Inflammatory macrophage (primary cell): Measurements from ENCODE around the gene S100A3.
"Not testable (repeated sequence)": the region's sequence is repeated elsewhere in the genome, so short reads cannot be mapped to it uniquely, and the experiment has no call there.

ENCODE experiments used
- DNase-seq, 2 donors: peaks; one replicate each; pipeline ENCODE4 v3.0.0-alpha.2; 2020 to 2022

Gene S100A3

DNA sequence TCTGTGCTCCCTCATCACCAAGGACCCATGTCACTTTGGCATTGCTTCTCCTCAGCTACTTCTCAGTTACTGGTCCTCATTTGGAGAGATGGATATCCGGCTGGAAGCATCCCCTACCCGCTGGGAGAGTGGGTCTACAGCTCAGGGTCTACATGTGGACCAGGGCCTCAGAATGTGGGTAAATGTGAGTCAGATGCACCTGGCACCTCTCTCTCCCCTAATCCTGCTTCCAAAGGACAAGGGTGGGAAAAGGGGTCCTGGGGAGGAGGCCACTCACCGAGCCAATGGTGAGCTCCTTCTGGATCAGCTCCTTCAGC lies 14.2 kb downstream of the S100A3 start:
- no peak for DNase-seq

DNA sequence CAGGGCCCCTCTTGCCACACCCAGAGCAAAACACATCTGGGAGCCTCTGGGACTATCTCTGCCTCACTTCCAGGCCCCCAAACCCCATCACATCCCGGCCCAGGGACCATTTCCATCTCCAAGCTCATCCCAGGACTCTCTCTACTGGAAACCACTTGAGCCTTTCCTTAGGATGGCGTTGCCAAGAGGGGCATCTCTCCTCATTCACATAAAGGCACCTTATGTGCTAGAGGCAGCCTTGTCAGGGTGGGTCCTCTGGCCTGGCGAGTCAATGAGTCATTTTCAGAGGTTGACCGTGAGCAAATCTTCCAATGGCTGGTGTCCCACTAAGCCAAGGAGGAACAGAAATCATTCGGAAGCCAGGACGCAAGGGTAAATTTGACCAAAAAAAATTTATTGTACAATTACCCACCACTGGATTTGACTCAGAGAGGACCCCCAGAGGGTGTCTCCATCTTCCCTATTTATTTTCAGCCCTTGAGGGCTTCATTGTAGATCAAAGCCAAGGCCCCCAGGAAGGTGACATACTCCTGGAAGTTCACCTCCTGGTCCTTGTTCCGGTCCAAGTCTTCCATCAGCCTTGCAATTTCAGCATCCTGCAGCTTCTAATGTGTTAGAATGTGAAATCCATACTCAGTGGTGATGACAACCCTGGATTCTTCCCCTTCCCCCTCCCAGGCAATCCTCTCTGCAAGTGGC lies 14.7 kb downstream of the S100A3 start:
- DNase-seq = no peak

DNA sequence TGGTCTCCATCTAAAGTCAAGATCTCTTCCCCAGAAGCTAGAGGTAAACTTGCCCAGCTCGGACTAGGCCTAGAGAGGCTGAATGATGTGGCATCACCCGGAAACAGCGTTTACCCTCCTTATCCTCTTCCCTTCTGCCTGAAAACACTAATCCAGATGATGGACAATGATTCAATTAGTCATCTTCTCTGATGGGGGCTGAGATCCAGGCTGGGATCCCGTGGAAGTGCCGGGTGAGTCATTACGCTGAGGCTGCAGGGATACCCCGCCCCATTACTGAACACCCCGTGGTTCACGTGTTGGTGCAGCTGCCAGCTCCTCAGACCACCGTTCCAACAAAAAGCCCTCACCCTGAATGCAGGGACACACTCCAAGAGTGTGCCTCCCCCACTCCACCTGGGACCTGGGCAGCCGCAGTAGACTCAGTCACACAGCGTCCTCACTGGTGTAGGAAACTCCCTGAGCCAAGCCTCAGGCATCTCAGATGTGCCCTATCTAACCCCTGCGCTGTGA lies 15.3 kb downstream of the S100A3 start:
- peak in 1 of 2 donors; percentile 21 for DNase-seq

DNA sequence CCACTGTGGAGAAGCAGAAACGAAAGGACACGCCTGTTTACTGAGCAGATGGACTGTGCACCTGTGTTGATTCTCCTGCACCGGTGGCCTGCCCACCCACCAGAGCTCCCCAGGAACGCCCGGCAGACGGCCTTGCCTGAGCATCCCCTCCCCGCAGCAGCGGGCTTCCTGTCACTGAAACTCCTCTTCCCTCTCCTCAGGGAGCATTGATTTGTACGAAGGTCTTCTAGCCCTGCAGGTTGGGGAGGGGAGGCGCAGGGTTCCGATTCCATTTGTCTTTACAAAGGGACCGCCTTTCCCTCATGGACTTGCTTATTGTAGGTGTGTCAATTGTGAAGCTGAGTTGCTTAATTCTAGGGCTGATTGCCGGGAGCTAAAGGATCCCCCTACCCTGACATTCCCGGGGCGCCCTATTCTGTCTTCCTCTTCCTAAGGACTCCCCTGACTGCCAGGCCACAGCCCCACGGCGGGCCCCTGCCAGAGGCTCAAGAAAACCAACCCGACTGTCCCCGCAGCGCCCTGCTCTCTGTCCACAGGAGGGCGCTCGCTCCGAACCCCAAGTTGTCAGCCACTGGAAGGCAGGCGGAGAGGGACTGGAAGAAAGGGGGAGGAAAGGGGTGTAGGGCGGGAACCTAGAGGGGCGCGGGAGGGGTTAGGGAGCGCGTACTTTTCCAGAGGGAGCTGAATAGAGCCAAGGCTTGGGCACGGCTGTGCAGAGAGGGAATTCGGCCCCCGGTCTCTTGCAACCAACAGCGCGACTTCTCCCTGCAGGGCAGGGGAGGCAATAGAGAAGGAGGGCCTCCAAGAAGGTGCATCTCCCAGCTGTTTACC lies 16.1 kb downstream of the S100A3 start:
- peak; percentile 73 to 76 for DNase-seq

DNA sequence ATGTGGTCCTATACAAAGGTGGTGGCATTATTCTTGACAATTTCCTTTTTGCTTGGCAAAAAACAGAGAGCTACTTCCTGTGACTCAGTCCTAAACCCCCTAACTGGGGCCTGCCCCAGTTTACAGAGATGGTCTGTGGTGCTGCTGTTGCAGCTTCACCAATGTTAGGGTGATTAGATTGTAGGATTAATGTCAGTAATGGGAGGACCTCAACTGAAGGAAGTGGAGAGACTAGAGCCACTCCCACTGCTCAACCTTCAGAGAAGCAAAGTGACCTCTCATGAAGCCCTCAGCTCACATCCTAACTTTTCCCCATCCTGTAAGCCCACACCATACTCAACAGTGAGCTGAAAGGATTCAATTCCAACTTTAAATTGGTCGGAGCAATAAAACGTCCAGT lies 16.9 kb downstream of the S100A3 start:
- no peak for DNase-seq

DNA sequence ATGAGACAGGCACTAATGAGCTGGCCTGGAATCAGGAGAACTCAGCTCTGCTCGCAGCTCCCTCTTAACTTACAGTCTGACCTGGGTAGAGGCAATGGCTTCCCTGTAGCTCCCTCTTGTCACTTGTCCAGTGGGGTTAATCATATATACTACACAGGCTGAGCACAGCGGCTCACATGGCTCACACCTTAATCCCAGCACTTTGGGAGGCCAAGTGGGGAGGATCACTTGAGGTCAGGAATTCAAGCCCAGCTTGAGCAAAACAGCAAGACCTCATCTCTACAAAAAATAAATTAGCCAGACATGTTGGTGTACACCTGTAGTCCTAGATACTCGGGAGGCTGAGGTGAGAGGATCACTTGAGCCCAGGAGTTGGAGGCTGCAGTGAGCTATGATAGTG lies 17.4 kb downstream of the S100A3 start:
- DNase-seq = no peak

DNA sequence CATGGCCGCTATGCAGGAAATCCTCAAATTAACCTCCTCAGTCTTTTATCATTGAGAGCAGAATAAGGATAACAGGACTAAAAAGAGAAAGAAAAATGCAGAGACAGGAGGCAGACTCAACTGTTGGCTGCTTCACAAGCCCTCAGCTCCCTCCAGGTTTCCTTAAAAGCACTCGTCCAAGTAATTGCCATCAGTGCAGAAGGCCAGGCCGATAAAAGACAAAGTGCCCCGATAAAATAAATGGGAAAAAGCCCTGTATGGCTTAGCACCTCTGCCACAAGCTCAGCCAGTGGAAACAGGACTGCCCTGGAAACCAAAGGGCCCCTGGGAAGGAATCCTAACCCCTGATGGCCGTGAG lies 21.4 kb downstream of the S100A3 start:
- DNase-seq = no peak

DNA sequence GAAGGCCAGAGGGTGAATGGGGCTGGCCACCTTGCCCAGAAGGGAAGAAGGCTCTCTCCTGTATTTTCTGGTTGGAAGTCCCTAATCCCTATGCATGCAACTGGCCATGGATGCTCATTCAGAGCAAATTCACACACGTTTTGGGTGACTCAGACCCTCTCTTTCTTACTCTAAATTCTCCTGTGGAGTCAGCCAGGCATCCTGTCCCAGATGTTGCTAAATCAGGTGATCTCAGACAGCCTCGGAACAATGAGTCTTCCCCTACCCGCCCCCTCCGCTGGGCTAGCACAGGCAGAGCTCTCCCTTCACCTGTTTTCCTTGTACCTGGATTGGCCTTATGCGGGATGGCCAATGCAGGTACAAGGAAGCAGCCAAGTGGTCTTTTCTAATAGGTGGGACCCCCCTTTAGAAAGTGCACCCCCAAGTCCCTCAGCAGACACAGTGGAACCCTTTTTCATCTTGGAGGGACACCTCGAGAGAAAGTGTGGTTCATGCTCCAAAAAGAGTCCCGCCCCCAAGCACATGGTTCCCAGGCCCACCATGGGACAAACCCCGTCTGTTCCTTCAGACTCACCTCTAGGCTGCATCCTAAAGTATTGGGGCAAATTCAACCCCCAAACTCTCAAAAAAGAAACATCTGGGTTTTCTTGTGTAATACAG lies 21.9 kb downstream of the S100A3 start:
- no peak for DNase-seq

DNA sequence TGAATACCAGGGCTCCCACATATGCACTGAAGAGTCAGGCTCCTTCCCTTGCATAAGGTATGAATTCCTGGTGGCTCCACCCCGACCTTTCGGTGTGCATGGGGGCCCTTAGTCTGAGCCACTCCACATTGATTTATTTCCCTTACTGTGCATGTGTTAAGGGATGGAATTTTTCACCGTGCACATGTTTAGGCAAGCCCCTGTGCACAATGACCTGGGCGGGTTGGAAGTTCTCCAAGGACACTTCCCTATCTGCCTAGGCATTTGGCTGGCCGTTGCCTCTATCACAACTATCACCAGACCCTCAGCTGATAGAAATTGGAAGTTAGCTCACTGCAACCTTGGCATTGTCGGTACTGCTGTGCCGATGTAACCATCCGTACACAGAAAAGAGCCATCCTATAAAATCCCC lies 22.9 kb downstream of the S100A3 start:
- peak; percentile 52 to 73 for DNase-seq

DNA sequence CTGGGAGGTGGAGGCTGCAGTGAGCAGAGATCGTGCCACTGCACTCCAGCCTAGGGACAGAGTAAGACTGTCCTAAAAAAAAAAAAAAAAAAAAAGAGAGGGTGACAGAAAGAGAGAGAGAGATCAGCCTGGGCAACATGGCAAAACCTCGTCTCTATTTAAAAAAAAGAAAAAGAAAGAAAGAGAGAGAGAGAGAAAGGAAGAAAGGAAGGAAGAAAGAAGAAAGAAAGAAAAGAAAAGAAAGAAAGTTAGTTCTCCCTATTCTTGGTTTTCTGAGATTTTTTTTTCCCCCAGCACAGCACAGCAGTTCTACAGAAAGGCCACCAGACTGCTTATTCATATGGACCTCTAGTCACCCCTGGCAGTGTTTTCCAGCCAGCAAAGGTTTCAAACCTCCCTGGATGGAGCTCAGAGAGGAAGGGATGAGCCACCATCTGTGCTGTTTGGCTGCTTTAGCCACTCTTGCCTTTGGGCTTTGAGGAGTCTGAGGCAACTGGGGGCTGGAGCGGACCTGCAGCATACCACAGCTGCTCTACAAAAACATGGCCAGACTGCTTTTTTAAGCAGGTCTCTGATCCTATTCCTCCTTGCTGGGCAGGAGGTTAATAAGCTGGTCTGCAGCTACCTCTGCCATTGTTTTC lies 23.9 kb downstream of the S100A3 start:
- DNase-seq = no peak

DNA sequence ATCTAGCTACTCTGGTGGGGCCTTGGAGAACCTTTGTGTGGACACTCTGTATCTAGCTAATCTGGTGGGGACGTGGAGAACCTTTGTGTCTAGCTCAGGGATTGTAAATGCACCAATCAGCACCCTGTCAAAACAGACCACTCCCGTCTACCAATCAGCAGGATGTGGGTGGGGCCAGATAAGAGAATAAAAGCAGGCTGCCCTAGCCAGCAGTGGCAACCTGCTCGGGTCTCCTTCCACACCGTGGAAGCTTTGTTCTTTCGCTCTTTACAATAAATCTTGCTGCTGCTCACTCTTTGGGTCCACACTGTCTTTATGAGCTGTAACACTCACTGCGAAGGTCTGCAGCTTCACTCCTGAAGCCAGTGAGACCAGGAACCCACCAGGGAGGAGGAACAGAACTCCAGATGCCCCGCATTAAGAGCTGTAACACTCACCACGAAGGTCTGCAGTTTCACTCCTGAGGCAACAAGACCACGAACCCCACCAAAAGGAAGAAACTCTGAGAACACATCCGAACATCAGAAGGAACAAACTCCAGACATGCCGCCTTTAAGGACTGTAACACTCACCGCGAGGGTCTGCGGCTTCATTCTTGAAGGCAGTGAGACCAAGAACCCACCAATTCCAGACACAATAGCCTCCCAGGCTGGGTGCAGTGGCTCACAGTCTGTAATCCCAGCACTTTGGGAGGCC lies 26.6 kb downstream of the S100A3 start:
- not testable (repeated sequence) for DNase-seq

DNA sequence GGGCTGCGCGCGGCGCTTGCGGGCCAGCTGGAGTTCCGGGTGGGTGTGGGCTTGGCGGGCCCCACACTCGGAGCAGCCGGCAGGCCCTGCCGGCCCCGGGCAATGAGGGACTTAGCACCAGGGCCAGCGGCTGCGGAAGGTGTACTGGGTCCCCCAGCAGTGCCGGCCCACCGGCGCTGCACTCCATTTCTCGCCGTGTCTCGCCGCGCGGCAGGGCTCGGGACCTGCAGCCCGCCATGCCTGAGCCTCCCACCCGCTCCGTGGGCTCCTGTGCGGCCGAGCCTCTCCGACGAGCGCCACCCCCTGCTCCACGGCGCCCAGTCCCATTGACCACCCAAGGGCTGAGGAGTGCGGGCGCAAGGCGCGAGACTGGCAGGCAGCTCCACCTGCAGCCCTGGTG lies 27.2 kb downstream of the S100A3 start:
- not testable (repeated sequence) for DNase-seq

DNA sequence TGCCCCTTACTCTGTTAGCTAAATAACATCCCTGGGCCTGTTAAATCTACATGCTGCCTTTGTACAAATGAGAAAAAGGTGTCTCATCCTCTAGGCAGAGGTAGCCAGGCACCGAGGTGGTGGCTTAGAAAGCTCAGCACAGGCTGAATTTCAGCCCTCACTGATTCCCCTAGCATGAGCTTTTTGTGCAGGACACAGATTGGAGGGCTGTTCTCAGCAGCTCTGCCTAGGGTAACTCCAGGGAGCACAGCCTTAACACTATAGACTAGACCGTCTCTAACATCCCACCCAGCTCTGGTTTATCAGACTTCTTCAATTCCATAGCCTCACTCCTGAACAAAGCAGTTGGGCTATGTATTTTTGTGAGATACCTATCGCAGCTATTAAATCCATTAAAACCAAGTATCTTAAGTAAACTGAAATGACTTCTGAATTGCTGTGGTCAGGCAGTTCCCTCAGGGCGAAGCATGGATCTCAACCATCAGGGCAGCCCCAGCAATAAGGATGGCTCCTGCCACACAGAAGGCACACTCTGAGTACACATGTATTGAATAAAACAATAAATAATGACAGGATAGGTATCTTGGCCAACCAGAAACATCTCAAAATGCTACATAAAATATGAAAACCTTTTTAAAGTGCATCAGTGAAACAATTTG lies 28.1 kb downstream of the S100A3 start:
- no peak for DNase-seq

DNA sequence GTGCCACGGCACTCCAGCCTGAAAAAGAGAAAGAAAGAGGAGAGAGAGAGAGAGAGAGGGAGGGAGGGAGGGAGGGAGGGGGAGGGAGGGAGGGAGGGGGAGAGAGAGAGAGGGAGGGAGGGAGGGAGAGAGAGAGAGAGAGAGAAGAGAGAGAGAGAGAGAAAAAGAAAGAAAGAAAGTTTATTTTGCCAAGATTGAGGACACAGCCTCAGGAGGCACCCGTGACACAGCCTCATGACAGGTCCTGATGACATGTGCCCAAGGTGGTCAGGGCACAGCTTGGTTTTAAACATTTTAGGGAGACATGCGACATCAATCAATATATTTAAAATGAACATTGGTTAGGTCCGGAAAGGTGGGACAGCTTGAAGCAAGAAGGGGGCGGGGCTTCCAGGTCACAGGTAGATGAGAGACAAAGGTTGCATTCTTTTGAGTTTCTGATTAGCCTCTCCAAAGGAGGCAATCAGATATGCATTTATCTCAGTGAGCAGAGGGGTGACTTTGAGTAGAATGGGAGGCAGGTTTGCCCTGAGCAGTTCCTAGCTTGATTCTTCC lies 28.8 kb downstream of the S100A3 start:
- DNase-seq = not testable (repeated sequence)

DNA sequence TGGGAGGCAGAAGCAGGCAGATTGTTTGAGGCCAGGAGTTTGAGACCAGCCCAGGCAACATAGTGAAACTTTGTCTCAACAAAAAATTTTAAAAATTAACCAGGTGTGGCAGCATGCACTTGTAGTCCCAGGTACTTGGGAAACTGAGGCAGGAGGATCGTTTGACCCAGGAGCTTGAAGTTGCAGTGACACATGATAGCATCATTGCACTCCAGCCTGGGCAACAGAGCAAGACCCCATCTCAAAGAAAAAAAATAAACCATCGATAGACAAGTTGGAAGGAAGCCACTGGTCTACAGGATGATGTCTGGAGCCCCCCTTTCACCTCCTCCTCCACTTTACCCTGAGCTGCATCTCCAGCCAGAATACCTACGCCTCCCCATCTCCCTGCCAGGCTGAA lies 29.8 kb downstream of the S100A3 start:
- no peak for DNase-seq

DNA sequence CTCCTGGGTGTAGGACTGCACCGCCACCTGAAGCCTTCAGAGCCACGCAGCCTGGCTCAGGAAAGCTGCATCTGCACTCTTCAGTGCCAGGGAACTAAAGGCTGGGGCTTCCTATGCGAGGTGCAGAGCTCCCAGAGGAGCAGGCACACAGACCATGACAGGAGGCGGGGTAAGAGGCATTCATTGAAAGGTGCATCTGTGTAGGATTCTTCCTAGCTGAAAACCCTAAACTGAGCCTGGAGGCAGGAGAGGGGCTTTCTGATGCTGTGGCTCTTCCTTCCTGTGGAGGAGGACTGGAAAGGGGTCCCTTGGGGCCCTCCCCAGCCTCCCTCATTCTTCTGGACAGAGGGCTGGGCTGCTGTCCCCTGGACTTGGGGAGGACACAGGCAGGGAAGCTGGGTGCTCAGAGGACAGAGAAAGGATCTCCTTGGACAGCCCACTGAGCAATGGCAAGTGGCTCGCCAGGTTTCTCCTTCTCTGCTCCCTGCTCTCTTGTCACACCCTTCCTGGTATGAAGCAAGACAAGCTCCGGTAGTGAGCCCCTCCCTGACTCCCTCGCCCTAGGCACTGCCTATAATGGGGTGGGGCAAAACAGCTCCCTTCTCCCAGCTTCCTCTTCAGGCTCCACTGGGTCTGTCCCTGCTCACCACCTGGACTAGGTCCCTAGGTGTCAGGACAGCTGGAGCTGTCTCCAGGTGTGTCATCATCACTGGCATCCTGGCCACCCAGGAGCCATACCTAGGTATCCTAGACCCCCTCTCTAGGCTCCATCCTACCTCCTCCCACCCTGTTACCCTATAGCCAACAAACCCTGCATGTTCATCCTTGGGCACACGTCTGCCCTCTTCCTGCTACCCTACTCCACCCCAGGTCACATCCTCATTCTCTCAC lies 33.3 kb downstream of the S100A3 start:
- peak; percentile 52 to 65 for DNase-seq

DNA sequence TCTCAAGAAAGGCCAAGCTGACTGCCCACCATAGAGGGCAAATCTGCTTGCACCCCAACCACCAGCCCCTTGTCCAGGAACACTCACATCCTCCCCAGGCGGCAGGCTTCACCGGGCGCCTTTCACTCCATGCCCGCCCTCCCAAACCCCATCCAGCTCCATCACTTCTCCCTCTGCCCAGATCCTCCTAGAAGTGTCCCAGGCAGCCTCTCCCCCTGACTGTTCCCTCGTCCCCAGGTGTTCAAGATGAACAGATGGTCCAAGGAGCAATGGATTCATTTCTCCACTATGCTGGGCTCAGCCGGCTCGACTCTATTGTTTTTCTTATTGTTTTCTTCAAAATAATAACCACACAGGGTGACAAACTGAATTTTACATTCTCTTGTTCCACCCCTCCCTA lies 35.4 kb downstream of the S100A3 start:
- no peak for DNase-seq

DNA sequence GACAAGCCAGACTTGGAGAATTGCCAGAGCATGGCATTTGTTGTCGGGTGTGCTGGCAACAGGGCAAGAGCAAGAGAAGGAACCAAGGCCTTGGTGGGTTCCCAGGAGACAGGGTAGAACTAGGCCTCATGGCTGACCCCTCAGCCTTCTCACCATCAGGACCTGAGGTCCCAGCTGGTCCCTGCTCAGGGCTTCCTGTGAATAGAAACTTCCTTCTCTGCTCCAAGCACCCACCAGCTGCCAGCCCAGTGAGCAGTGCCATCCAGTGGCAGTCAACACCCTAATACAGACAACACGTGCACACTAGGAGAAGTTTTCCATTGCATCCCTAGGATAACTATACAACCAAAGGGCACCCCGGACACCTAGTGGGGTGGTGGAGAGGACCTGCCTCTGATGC lies 36.0 kb downstream of the S100A3 start:
- DNase-seq = peak in 1 of 2 donors; percentile 29

DNA sequence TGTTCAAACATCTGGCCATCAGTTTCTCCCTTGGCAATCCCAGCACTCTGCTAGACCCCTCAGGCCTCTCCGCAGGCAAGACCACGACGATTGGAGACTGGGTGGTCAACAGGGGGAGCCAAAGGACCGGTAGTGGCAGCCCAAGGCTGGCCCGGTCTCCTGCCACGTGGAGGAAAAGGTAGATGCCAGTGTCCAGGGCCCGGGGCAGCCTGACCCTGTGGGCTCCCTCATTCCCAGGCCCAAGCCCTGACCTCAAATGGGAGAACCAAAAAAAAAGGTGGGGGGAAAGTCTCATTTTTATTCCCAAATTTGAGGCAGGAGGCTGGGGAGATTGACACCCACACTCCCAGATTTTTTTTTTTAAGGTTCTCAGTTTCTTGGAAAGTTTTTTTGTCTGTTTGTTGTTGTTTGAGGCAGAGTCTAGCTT lies 38.1 kb downstream of the S100A3 start:
- DNase-seq = peak; percentile 69 to 78

DNA sequence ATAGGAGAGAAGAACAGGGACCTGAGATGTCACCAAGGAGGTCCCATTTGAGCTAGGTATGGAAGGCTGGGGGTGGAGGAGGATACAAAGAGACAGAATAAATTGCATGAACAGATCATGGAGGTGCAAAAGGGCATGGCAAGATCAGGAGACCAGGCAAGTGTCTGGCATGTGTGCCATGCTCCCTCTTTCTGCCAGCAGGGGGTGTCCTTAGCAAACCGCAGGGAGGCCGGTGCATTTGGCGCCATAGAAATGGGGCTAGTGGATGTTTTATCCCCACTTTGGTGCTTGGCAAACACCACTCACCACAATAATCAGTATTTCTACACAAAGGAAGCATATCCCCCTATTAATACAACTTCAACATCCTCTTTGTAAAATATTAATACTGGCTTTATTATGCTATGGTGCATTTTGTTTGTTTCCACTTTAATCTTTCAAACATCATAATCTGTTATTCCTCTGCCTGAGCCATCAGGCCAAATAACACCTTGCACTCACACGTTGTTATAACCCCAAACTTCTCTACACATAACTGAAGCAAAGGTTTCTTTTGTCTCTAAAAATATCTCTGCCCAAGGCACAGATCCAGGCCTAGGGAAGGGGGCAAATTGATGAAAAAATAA lies 39.2 kb downstream of the S100A3 start:
- DNase-seq = peak; percentile 49 to 54
